Measurements from ENCODE around the gene METTL13.

The METTL13 gene

GRCh38 chr1:171781176-171781875, at the start of gene METTL13:
Gene METTL13 (plus strand): TSS chr1:171781660. CDS start chr1:171781968, 308 bp downstream.
- Histone ChIP-seq H3K9me2 (ENCODE audit: low read depth, low read length) (no peaks in the 10 kb centered on the region), H3F3A (ENCODE audit: insufficient read depth, low read length) (no peaks in the 10 kb centered on the region), H3K36me3 (ENCODE audit: insufficient read depth, low read length) (peaks cover 27% of the 10 kb centered on the region), H3K9ac (ENCODE audit: low read length) (peak within 1 kb of the TSS; percentile 79), H2AFZ (ENCODE audit: low read length) (peak within 1 kb of the TSS; percentile 10), H3K4me1 (ENCODE audit: insufficient read depth, low read length, severe bottlenecking) (peaks cover 47% of the 10 kb centered on the region), H3K27me3 (ENCODE audit: insufficient read depth, low read length) (no peaks in the 10 kb centered on the region), H3K9me3 (ENCODE audit: low read length) (no peaks in the 10 kb centered on the region), H3K4me2 (ENCODE audit: low read length) (peak within 1 kb of the TSS; percentile 85), H3K79me2 (ENCODE audit: insufficient read depth, low read length) (no peaks in the 10 kb centered on the region), H3K4me3 (ENCODE audit: low read depth, low read length, poor library complexity, severe bottlenecking) (peak within 1 kb of the TSS; percentile 91), H3K27ac (ENCODE audit: low read depth, low read length, poor library complexity, severe bottlenecking) (peak within 1 kb of the TSS; percentile 75), H4K20me1 (ENCODE audit: insufficient read depth, low read length) (no peaks in the 10 kb centered on the region)
- TF ChIP-seq CTCF (IDR thresholded peaks at IDR 0.05; ENCODE audit: low read length) (no peak), EZH2 (IDR thresholded peaks at IDR 0.05; ENCODE audit: borderline replicate concordance, low read length) (no peak)

- H3K9me3 ChIP-seq (ENCODE audit: low read length) = no peaks in the 10 kb centered on the region
- peaks cover 40% of the 10 kb centered on the region for H3K36me3 ChIP-seq (ENCODE audit: insufficient read depth, low read length)
- no peaks in the 10 kb centered on the region for H4K20me1 ChIP-seq (ENCODE audit: insufficient read depth, low read length)
- TF ChIP-seq CTCF (IDR thresholded peaks at IDR 0.05; ENCODE audit: low read length) (no peak), EZH2 (IDR thresholded peaks at IDR 0.05; ENCODE audit: borderline replicate concordance, low read length) (no peak)
- H3K9ac ChIP-seq (ENCODE audit: low read length) = no peak overlapping the region
- no peak overlapping the region for H3K27ac ChIP-seq (ENCODE audit: low read depth, low read length, poor library complexity, severe bottlenecking)
- H3K9me2 ChIP-seq (ENCODE audit: low read depth, low read length) = no peaks in the 10 kb centered on the region
- peaks cover 18% of the 10 kb centered on the region for H3K4me1 ChIP-seq (ENCODE audit: insufficient read depth, low read length, severe bottlenecking)
- no peak overlapping the region for H3K4me2 ChIP-seq (ENCODE audit: low read length)
- H3F3A ChIP-seq (ENCODE audit: insufficient read depth, low read length) = no peaks in the 10 kb centered on the region
- H3K4me3 ChIP-seq (ENCODE audit: low read depth, low read length, poor library complexity, severe bottlenecking) = no peak overlapping the region
- peaks cover 9% of the 10 kb centered on the region for H3K79me2 ChIP-seq (ENCODE audit: insufficient read depth, low read length)
- H2AFZ ChIP-seq (ENCODE audit: low read length) = no peak overlapping the region
- H3K27me3 ChIP-seq (ENCODE audit: insufficient read depth, low read length) = no peaks in the 10 kb centered on the region
These were observed 45.3 kb upstream of the METTL13 start for GRCh38 chr1:171736196-171736595.

- Histone ChIP-seq H3K27ac (ENCODE audit: low read depth, low read length, poor library complexity, severe bottlenecking) (no peak overlapping the region), H3K9me2 (ENCODE audit: low read depth, low read length) (no peaks in the 10 kb centered on the region), H2AFZ (ENCODE audit: low read length) (no peak overlapping the region), H3K9ac (ENCODE audit: low read length) (no peak overlapping the region), H3K9me3 (ENCODE audit: low read length) (no peaks in the 10 kb centered on the region), H3K4me3 (ENCODE audit: low read depth, low read length, poor library complexity, severe bottlenecking) (no peak overlapping the region), H3K4me1 (ENCODE audit: insufficient read depth, low read length, severe bottlenecking) (peaks cover 32% of the 10 kb centered on the region), H3K36me3 (ENCODE audit: insufficient read depth, low read length) (peaks cover 40% of the 10 kb centered on the region), H4K20me1 (ENCODE audit: insufficient read depth, low read length) (no peaks in the 10 kb centered on the region), H3K79me2 (ENCODE audit: insufficient read depth, low read length) (peaks cover 9% of the 10 kb centered on the region), H3F3A (ENCODE audit: insufficient read depth, low read length) (no peaks in the 10 kb centered on the region), H3K27me3 (ENCODE audit: insufficient read depth, low read length) (no peaks in the 10 kb centered on the region), H3K4me2 (ENCODE audit: low read length) (no peak overlapping the region)
- TF ChIP-seq CTCF (IDR thresholded peaks at IDR 0.05; ENCODE audit: low read length) (no peak), EZH2 (IDR thresholded peaks at IDR 0.05; ENCODE audit: borderline replicate concordance, low read length) (no peak)
These were observed 42.5 kb upstream of the METTL13 start for GRCh38 chr1:171738911-171739310.

All from OCI-LY1 (cell line).